OCI-LY3 (cell line): Measurements from ENCODE around the gene ZCCHC9.

Experiments used
- CTCF ChIP-seq: fragments of 200-600, 300-600 bp; sonication (generic); IDR thresholded peaks from 2 replicates; pipeline ENCODE4 v1.5.1; 2014; ENCODE audit warnings: antibody characterized with exemption, low read length, low read depth
- EZH2phosphoT487 ChIP-seq: fragments of 200-600 bp; shearing (Covaris generic); IDR thresholded peaks from 2 replicates; pipeline ENCODE4 v1.6.1; 2018; ENCODE audit warnings: antibody characterized with exemption, mixed run types, low read depth

GRCh38 chr5:81288021-81288433 is 13.4 kb upstream of the ZCCHC9 start:
- TF ChIP-seq CTCF (no peak), EZH2phosphoT487 (no peak)
